Muscle of leg (tissue), 11 donors: ENCODE data around the gene AKIP1. TPM values are rescaled to one million over a fixed set of nuclear protein-coding genes. Genes with fewer than 3 reads are reported as not detected.

Experiments used
- DNase-seq: peaks from one replicate; pipeline ENCODE4 v3.0.0; 2013
- H3K27ac ChIP-seq: one replicate; pipeline ENCODE4 v1.5.1; 2013; ENCODE audit warnings: mild to moderate bottlenecking, low read length, control low read depth
- H3K27me3 ChIP-seq: one replicate; pipeline ENCODE4 v1.6.1; 2013; ENCODE audit warnings: low read length; ENCODE audit not compliant: control insufficient read depth, insufficient read depth
- H3K36me3 ChIP-seq: one replicate; pipeline ENCODE4 v1.6.1; 2013; ENCODE audit warnings: low read length; ENCODE audit not compliant: control insufficient read depth, insufficient read depth
- H3K4me1 ChIP-seq: one replicate; pipeline ENCODE4 v1.6.1; 2013; ENCODE audit warnings: low read length; ENCODE audit not compliant: control insufficient read depth, insufficient read depth
- H3K4me3 ChIP-seq: one replicate; pipeline ENCODE4 v1.5.1; 2013; ENCODE audit warnings: low read length, control low read depth
- H3K9me3 ChIP-seq: replicated peaks from 2 replicates; pipeline ENCODE4 v1.6.1; 2013; ENCODE audit warnings: low read depth, low read length; ENCODE audit not compliant: control insufficient read depth
- WGBS: methylation state at CpG from one replicate; pipeline ENCODE4 v1.1.5; 2013; ENCODE audit warnings: missing lambda C conversion rate; ENCODE audit not compliant: insufficient coverage; 5-methylcytosine and 5-hydroxymethylcytosine counted together
- polyA plus RNA-seq, 8 donors: library from polyadenylated mRNA; unstranded; fragments of 120-200 nt; gene quantifications; one replicate each; pipeline versions ENCODE4 v1.2.1 to v1.2.3, GENCODE V29; 2013; ENCODE audit warnings: inconsistent platforms in 1 of 8, low replicate concordance in 1 of 8; ENCODE audit not compliant: insufficient read length in 8 of 8, insufficient read depth in 1 of 8
- total RNA-seq: library from RNA; stranded (reverse); fragments of 120-200 nt; gene quantifications from one replicate; pipeline ENCODE4 v1.2.4, GENCODE V29; 2013

Gene AKIP1
- total and polyA plus RNA-seq, 9 donors, result 18.2 to 30.3 (median 24.4) TPM

DNA sequence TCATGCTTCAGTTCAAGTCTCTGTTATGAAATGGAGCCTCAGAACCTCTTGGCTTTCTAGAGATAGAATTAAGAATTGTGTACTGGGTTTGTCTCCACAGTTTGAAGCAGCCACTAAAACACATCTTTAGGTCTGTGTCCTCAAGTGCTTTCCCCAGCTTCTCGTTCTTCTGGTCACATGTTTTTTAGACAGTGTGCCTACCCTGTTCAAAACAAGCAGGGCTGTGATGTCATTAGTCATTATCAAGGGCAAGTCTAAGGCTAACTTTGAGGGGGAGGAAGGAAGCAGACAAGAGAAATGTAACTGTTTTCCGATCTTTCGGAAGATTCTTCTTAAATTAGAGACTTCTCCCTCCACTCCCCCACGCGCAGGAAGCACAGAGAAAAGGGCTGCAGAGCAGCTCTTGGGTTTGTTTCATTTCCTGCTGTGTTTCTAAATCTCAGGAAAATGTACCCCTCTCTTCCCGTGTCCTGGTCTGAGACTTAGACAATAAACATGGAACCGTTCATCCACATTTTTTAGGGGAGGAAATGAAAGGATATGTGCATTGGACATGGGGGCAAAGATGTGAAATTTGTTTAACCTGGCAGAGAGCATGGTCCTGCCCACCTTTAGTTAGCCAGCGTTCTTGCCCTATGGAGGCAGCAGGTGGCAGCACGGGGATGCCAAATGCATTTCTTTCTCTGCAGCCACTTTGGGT is 3.1 kb downstream of the AKIP1 start:
- Histone ChIP-seq H3K36me3 (peaks cover 25% of the 10 kb centered on the region), H3K27ac (peak overlapping the region; percentile 59), H3K4me3 (no peak overlapping the region), H3K4me1 (peaks cover 38% of the 10 kb centered on the region), H3K27me3 (no peaks in the 10 kb centered on the region), H3K9me3 (no peaks in the 10 kb centered on the region)
- peak; percentile 66 for DNase-seq
- 14% methylated on average over 2 of the region's 9 CpGs for WGBS

DNA sequence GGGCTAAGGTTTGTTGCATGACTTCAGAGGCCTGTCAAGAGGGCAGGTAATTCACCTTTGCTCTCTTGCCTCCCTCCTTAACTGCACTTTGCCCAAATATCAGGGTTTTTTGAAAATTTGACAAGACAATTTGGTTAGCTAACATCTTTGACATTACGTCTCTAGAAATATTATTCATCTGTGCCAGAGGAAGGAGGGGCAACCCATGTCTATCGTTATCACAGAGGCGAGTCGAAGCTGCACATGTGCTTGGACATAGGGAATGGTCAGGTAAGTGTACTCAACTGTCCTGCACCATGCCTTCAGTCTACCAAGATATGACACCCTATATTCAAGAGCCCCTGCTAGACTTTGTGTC is 3.7 kb downstream of the AKIP1 start:
- Histone ChIP-seq H3K4me3 (no peak overlapping the region), H3K4me1 (peaks cover 38% of the 10 kb centered on the region), H3K27me3 (no peaks in the 10 kb centered on the region), H3K9me3 (no peaks in the 10 kb centered on the region), H3K36me3 (peaks cover 29% of the 10 kb centered on the region), H3K27ac (no peak overlapping the region)
- no CpG with 5 or more reads among the region's 4 CpGs for WGBS
- no peak for DNase-seq

DNA sequence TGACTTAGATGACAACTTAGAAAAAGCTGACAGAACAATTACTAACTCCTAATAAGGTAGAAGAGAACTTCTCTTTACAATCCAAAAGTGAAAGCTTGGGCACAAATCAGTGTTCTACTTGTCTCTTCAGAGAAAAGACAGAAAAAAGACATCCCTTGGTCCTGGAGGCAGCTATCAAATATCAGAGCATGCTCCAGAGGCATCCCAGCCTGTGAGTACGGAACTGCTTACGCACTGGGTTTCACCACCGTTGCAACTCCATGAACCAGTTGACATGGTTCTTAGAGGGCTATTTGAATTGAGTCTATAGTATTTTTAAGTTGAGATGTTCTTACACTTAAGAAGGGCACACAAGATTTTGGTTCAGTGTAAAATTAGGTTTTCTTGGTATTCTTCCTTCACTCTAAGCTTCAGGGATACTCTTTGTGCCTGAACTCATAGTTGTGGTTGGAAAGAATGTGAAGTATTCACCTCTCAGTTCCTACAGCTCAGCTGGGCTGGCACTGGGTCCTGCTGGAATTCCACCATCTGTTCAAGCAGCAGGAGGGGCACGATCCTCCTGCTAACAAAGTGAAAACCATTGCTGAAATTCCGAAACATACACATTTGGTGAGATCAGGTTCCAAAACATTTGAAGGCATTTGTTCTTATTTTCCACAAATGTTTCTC is 6.3 kb downstream of the AKIP1 start:
- H3K4me1 ChIP-seq, result peaks cover 32% of the 10 kb centered on the region
- no peaks in the 10 kb centered on the region for H3K9me3 ChIP-seq
- H3K27me3 ChIP-seq, result no peaks in the 10 kb centered on the region
- WGBS, result 39% methylated on average over 4 of the region's 5 CpGs
- H3K4me3 ChIP-seq, result no peak overlapping the region
- H3K27ac ChIP-seq, result peak overlapping the region; percentile 72
- DNase-seq, result peak; percentile 90
- peaks cover 55% of the 10 kb centered on the region for H3K36me3 ChIP-seq

DNA sequence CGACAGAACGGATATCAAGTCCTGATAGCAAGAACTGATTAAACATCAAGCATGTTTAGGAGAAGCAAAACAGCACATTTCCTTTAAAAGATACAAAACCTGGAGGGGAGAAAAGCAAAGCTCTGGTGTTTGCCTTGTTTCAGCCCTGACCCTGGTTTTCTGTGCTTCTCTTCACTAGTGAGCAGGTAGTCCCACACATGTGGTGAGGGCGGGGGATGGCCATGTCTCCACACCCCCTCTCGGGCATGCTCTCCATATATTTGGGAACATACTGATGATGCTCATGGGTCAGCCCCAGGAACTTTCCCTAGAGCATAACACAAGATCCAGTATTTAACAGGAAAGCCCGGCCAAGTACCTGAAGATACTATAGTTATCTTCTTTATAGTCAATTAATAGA is 11.7 kb downstream of the AKIP1 start:
- no CpG with 5 or more reads among the region's 5 CpGs for WGBS
- H3K27ac ChIP-seq, result no peak overlapping the region
- H3K4me1 ChIP-seq, result peaks cover 7% of the 10 kb centered on the region
- no peak for DNase-seq
- no peaks in the 10 kb centered on the region for H3K27me3 ChIP-seq
- no peaks in the 10 kb centered on the region for H3K9me3 ChIP-seq
- H3K36me3 ChIP-seq, result peaks cover 66% of the 10 kb centered on the region
- no peak overlapping the region for H3K4me3 ChIP-seq

DNA sequence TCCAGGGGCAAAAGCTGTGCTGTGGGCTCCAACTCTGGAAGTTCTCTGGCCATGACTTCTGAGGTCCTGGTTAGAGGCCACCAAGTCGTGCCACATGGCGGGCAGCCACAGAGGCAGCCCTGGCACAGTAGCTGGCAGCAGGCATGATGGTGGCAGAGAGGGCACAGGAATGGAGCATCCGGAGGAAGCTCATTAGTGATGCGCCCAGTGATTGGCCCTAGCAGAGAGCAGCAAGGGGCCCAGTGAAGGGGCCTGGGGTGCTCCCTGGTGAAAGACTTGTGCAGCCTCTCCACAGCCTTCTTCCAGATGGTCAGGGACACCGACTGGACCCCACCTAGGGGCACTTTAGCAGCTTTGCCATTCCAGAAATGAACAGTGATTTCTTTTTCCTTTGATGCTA is 14.7 kb downstream of the AKIP1 start:
- Histone ChIP-seq H3K27ac (no peak overlapping the region), H3K36me3 (peaks cover 41% of the 10 kb centered on the region), H3K4me3 (no peak overlapping the region), H3K4me1 (peaks cover 2% of the 10 kb centered on the region), H3K27me3 (no peaks in the 10 kb centered on the region), H3K9me3 (no peaks in the 10 kb centered on the region)
- 89% methylated on average over 5 of the region's 5 CpGs for WGBS
- DNase-seq, result no peak

DNA sequence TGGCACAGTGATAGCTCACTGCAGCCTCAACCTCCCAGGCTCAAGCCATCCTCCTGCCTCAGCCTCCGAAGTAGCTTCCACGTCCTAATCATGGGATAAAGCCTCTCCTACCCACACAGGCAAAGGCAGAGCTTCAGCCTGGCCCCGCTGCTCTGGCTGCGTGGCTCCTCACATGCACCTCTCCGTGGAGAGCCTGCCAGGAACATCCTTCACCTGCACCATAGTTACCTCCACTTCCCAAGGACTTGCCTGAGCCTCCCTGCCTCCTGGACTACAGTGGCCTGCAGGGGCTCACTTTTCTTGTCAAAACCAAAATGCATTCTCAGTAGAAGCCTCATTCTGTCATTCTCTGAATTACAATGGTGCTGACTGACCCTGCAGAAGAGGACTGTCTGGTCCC is 15.2 kb downstream of the AKIP1 start:
- Histone ChIP-seq H3K36me3 (peaks cover 36% of the 10 kb centered on the region), H3K4me3 (no peak overlapping the region), H3K4me1 (peaks cover 2% of the 10 kb centered on the region), H3K27me3 (no peaks in the 10 kb centered on the region), H3K27ac (no peak overlapping the region), H3K9me3 (no peaks in the 10 kb centered on the region)
- no peak for DNase-seq
- WGBS, result 83% methylated on average over 5 of the region's 5 CpGs

DNA sequence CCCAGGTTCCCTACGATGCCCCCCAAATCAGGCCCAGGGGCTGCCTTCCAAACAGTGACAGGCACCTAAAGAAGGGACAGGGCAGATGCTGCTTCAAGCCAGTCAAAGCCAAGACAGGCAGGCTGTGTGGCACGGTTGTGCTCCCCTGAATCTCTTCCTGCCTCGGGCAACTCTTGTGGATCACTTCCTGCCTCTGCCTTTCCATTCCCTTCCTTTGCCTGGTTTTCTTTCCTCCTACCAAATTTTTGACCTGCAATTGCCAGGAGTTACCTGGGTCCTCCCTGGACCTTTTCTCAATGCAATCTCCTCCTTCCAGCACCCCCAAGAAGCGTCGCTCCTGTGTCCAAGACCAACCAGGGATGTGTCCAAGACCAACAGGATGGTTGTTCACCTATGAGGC is 16.2 kb downstream of the AKIP1 start:
- Histone ChIP-seq H3K27ac (no peak overlapping the region), H3K4me3 (no peak overlapping the region), H3K9me3 (no peaks in the 10 kb centered on the region), H3K36me3 (peaks cover 26% of the 10 kb centered on the region), H3K4me1 (peaks cover 3% of the 10 kb centered on the region), H3K27me3 (no peaks in the 10 kb centered on the region)
- WGBS, result 76% methylated on average over 5 of the region's 5 CpGs
- DNase-seq, result no peak

DNA sequence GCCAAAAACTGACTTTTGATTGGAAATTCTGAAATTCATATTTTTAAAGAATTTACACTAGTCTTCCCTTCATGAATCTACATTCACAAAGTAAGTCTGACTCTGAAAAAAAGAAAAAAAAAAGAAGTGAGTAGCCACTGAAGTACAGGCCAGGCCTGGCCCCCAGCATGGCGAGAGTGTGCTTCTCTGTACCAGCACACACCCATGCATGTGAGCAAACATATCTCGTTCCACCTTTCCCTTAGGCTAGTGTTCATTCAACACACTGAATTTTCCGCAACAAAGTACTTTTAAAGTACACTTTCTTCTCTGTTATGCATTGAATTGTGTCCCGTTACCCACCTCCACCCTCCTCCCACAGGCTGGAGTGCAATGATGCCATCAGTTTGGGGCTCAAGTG is 17.2 kb downstream of the AKIP1 start:
- 85% methylated on average over 3 of the region's 4 CpGs for WGBS
- no peak overlapping the region for H3K27ac ChIP-seq
- H3K36me3 ChIP-seq, result peaks cover 17% of the 10 kb centered on the region
- H3K4me3 ChIP-seq, result no peak overlapping the region
- no peak for DNase-seq
- peaks cover 5% of the 10 kb centered on the region for H3K4me1 ChIP-seq
- no peaks in the 10 kb centered on the region for H3K9me3 ChIP-seq
- no peaks in the 10 kb centered on the region for H3K27me3 ChIP-seq

DNA sequence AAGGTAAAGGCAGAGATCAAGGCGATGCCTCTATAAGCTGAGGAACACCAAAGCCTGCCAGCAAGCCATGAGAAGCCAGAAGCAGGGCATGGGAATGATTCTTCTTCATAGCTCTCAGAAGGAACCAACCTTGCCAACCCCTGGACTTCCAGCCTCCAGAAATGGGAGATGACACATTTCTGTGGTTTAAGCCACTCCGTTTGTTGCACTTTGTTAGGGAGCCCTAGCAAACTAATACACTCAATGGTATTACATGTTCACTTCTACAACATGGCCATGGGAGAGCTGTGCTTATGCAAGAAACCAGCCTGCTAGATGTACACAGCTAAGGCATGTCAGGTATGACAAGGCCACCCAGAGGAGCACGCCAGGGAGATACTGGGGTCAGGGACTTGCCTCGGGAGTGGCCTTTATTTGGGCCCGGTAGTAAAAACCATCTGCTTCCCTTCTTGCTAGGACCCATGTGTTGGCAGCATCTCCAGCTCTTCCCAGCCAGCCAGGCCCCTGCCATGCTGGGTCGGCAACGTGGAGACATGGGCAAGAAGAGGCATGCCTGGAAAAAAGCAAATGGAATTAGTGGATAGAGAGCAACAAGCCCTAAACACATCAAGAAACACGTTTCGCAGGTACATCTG is 18.1 kb downstream of the AKIP1 start:
- no peak overlapping the region for H3K4me3 ChIP-seq
- peaks cover 11% of the 10 kb centered on the region for H3K36me3 ChIP-seq
- peaks cover 5% of the 10 kb centered on the region for H3K4me1 ChIP-seq
- DNase-seq, result no peak
- WGBS, result 89% methylated on average over 8 of the region's 9 CpGs
- H3K27ac ChIP-seq, result no peak overlapping the region
- H3K27me3 ChIP-seq, result no peaks in the 10 kb centered on the region
- H3K9me3 ChIP-seq, result no peaks in the 10 kb centered on the region

DNA sequence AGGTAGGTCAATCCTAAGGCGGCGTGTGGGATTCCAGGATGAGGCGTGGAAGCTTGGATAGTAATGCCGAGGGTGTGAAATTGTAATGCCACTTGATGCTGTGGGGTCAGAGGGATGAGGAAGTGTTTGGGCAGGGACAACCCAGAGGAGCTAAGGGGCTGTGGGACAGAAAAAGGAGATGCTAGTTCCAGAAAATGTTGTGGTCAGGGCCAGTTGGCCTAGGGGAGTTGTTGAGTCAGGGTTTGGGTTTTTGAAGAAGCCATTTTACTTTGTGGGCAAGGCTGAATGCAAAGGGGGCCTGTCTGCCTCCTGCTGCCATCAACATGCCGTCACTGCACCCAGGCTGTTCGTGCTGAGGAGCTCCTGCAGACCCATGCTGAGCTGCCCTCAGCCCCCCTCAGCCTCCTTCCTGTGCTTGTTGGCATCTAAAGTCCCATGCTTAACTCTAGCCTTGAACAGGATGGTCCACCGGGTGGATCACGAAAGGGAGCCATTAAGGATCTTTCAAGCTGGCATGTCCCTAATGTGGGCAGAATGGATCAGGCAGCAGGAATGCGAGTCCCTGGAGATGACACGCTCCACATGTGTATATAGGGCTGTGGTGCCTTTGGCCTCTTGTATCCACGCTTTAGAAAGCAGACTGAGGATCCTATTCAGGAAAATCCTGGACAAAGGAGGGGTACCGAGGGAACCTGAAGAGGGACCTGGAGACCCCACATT is 19.6 kb downstream of the AKIP1 start:
- Histone ChIP-seq H3K4me3 (no peak overlapping the region), H3K36me3 (no peaks in the 10 kb centered on the region), H3K4me1 (peaks cover 5% of the 10 kb centered on the region), H3K9me3 (no peaks in the 10 kb centered on the region), H3K27me3 (no peaks in the 10 kb centered on the region), H3K27ac (no peak overlapping the region)
- 85% methylated on average over 11 of the region's 12 CpGs for WGBS
- DNase-seq, result no peak
